Stomach (tissue), 4 donors: Measurements from ENCODE around the gene PPP1R3G.

Experiments
- CTCF ChIP-seq, 7 experiments: fragments of 450-650 bp in 4 of 7; fragments of 200-600 bp in 3 of 7; sonication (generic) in 3 of 7; IDR thresholded peaks; one replicate each; pipeline ENCODE4 v1.5.1; 2016 to 2019; ENCODE audit warnings: antibody characterized with exemption in 7 of 7, control low read depth in 2 of 7, mild to moderate bottlenecking in 1 of 7
- POLR2A ChIP-seq, 4 donors: fragments of 450-650 bp; IDR thresholded peaks; one replicate each; pipeline ENCODE4 v1.6.1; 2016; ENCODE audit warnings: antibody characterized with exemption in 4 of 4, control low read depth in 2 of 4, mild to moderate bottlenecking in 1 of 4, moderate library complexity in 1 of 4

GRCh38 chr6:5041955-5042354 lies 43.2 kb upstream of the PPP1R3G start:
- TF ChIP-seq POLR2A (IDR thresholded peaks at IDR 0.05) (no peak), CTCF (IDR thresholded peaks at IDR 0.05) (no peak)
